HCT116 (cell line): Measurements from ENCODE around the gene SH3YL1. TPM values are rescaled to one million over a fixed set of nuclear protein-coding genes. Genes with fewer than 3 reads are reported as not detected.

ENCODE experiments used
- ATAC-seq: fragments of 200-7000 bp; cut with Tn5 transposase; 2 replicates; pipeline ENCODE4 v1.9.1; 2020; ENCODE audit warnings: mild to moderate bottlenecking, moderate library complexity
- BruUV-seq: library from RNA; stranded (reverse); fragments of 400-500 nt; replicated peaks from 2 replicates; lab custom pipeline; 2021; lab: Mats Ljungman, UMichigan
- CTCF ChIA-PET: fragments of 300-600 bp; sonication (Branson Sonifier 250); formaldehyde crosslinking; loops from one replicate; lab custom pipeline; 2021; ENCODE audit warnings: antibody characterized with exemption; lab: Charles Lee
- POLR2A ChIA-PET: fragments of 300-600, 350-600 bp; sonication (Branson Sonifier 250); formaldehyde crosslinking; loops from one replicate; lab custom pipeline; 2021; ENCODE audit warnings: antibody characterized with exemption; lab: Charles Lee
- RAD21 ChIA-PET, 2 experiments: fragments of 300-600 bp; sonication (Branson Sonifier 250); formaldehyde crosslinking; loops; one replicate each; lab custom pipeline; 2023; ENCODE audit warnings: low total read pairs in 2 of 2; ENCODE audit not compliant: uncharacterized antibody in 2 of 2, unreplicated experiment in 2 of 2, low non-redundant PET in 1 of 2; lab: Charles Lee
- DNase-seq: peaks from one replicate; pipeline ENCODE4 v3.0.0-alpha.2; 2010; ENCODE audit warnings: low read depth, low spot score
- H2AFZ ChIP-seq: fragments of 200-600 bp; shearing (Covaris generic), sonication (generic); 2 replicates; pipeline ENCODE4 v1.6.1; 2017; ENCODE audit warnings: low read depth, mixed run types, mixed read lengths, antibody characterized with exemption, low read length; ENCODE audit not compliant: poor library complexity, severe bottlenecking
- H3K27ac ChIP-seq: 2 replicates; pipeline ENCODE4 v1.5.1; 2012; ENCODE audit warnings: low read depth, low read length
- H3K27me3 ChIP-seq: fragments of 200-600 bp; sonication (generic); 2 replicates; pipeline ENCODE4 v1.6.1; 2016; ENCODE audit warnings: mixed run types, low read length, mixed read lengths; ENCODE audit not compliant: insufficient read depth
- H3K36me3 ChIP-seq, 2 experiments: fragments of 200-500 bp in 1 of 2; fragments of 200-600 bp in 1 of 2; sonication (Bioruptor generic) in 1 of 2; sonication (generic) in 1 of 2; 2 replicates each; pipeline versions ENCODE4 v1.5.1 to v1.6.1; 2014 to 2016; ENCODE audit warnings: low read length in 2 of 2, inconsistent platforms in 1 of 2, mixed read lengths in 1 of 2, mixed run types in 1 of 2; ENCODE audit not compliant: insufficient read depth in 2 of 2, control insufficient read depth in 1 of 2
- H3K4me1 ChIP-seq, 2 experiments: fragments of 200-600 bp in 1 of 2; sonication (generic) in 1 of 2; 2 replicates each; pipeline versions ENCODE4 v1.5.1 to v1.6.1; 2012 to 2017; ENCODE audit warnings: low read length in 2 of 2, inconsistent platforms in 1 of 2, mild to moderate bottlenecking in 1 of 2, mixed read lengths in 1 of 2, mixed run types in 1 of 2, moderate library complexity in 1 of 2; ENCODE audit not compliant: insufficient read depth in 2 of 2, control insufficient read depth in 1 of 2
- H3K4me2 ChIP-seq: fragments of 200-600 bp; sonication (generic); 2 replicates; pipeline ENCODE4 v1.6.1; 2017; ENCODE audit warnings: mixed run types, low read length, mixed read lengths
- H3K4me3 ChIP-seq, 2 experiments: fragments of 200-600 bp in 1 of 2; sonication (generic) in 1 of 2; replicated peaks in 1 of 2; 2 replicates each; pipeline ENCODE4 v1.5.1; 2011 to 2016; ENCODE audit warnings: low read length in 2 of 2, control low read depth in 1 of 2, low read depth in 1 of 2, mild to moderate bottlenecking in 1 of 2, mixed read lengths in 1 of 2, mixed run types in 1 of 2
- H3K79me2 ChIP-seq: fragments of 200-600 bp; sonication (generic); 2 replicates; pipeline ENCODE4 v1.6.1; 2017; ENCODE audit warnings: mild to moderate bottlenecking, mixed run types, low read length, moderate library complexity, mixed read lengths; ENCODE audit not compliant: insufficient read depth
- H3K9ac ChIP-seq: fragments of 200-600 bp; sonication (generic); 2 replicates; pipeline ENCODE4 v1.6.1; 2016; ENCODE audit warnings: low read length, mixed read lengths
- H3K9me2 ChIP-seq: fragments of 200-600 bp; sonication (generic), shearing (Covaris generic); 2 replicates; pipeline ENCODE4 v1.6.1; 2017; ENCODE audit warnings: mixed run types, mild to moderate bottlenecking, moderate library complexity; ENCODE audit not compliant: insufficient read depth
- H3K9me3 ChIP-seq, 2 experiments: fragments of 200-500 bp in 1 of 2; fragments of 200-600 bp in 1 of 2; sonication (Bioruptor generic) in 1 of 2; sonication (generic) in 1 of 2; 2 replicates each; pipeline ENCODE4 v1.6.1; 2014 to 2017; ENCODE audit warnings: low read length in 2 of 2, mixed read lengths in 2 of 2, inconsistent platforms in 1 of 2, low read depth in 1 of 2, mild to moderate bottlenecking in 1 of 2, mixed run types in 1 of 2, moderate library complexity in 1 of 2; ENCODE audit not compliant: control insufficient read depth in 1 of 2, insufficient read depth in 1 of 2
- H4K20me1 ChIP-seq: fragments of 200-600 bp; sonication (generic), shearing (Covaris generic); 2 replicates; pipeline ENCODE4 v1.6.1; 2017; ENCODE audit warnings: mixed run types, mild to moderate bottlenecking, moderate library complexity; ENCODE audit not compliant: insufficient read depth
- ATF3 ChIP-seq: IDR thresholded peaks from 2 replicates; pipeline ENCODE4 v1.6.1; 2012
- CBX3 ChIP-seq: IDR thresholded peaks from 2 replicates; pipeline ENCODE4 v1.6.1; 2012; ENCODE audit warnings: low read depth
- CEBPB ChIP-seq: IDR thresholded peaks from 2 replicates; pipeline ENCODE4 v1.6.1; 2012; ENCODE audit warnings: low read depth
- EGR1 ChIP-seq: IDR thresholded peaks from 2 replicates; pipeline ENCODE4 v1.6.1; 2012; ENCODE audit warnings: low read depth
- EZH2 ChIP-seq: fragments of 200-600 bp; sonication (generic); IDR thresholded peaks from 2 replicates; pipeline ENCODE4 v1.6.1; 2017; ENCODE audit warnings: antibody characterized with exemption, mixed run types
- FOSL1 ChIP-seq: IDR thresholded peaks from 2 replicates; pipeline ENCODE4 v1.6.1; 2012; ENCODE audit warnings: low read depth
- MAX ChIP-seq: IDR thresholded peaks from 2 replicates; pipeline ENCODE4 v1.6.1; 2012
- POLR2A ChIP-seq: IDR thresholded peaks from 2 replicates; pipeline ENCODE4 v1.7.0; 2011; ENCODE audit warnings: borderline replicate concordance; ENCODE audit not compliant: insufficient read depth, insufficient read length; ENCODE audit errors: extremely low read depth
- POLR2AphosphoS5 ChIP-seq: IDR thresholded peaks from 2 replicates; pipeline ENCODE4 v1.6.1; 2011; ENCODE audit warnings: mild to moderate bottlenecking, low read depth, low read length, moderate library complexity
- SIN3A ChIP-seq: IDR thresholded peaks from 2 replicates; pipeline ENCODE4 v1.6.1; 2012; ENCODE audit warnings: low read depth
- SP1 ChIP-seq: IDR thresholded peaks from 2 replicates; pipeline ENCODE4 v1.6.1; 2012; ENCODE audit warnings: low read depth
- SRF ChIP-seq: IDR thresholded peaks from 2 replicates; pipeline ENCODE4 v1.6.1; 2012; ENCODE audit warnings: low read depth
- YY1 ChIP-seq: IDR thresholded peaks from 2 replicates; pipeline ENCODE4 v1.6.1; 2011; ENCODE audit warnings: low read length, low read depth, moderate library complexity, mild to moderate bottlenecking; ENCODE audit not compliant: insufficient replicate concordance; ENCODE audit errors: extremely low read depth
- ZNF274 ChIP-seq: fragments of 200-500 bp; sonication (Bioruptor generic); IDR thresholded peaks from 2 replicates; pipeline ENCODE4 v1.6.1; 2014; ENCODE audit warnings: mild to moderate bottlenecking, low read depth, low read length, inconsistent platforms
- intact Hi-C: fragments of 100-400 bp; cut with micrococcal nuclease; formaldehyde crosslinking; loops from 2 replicates; pipeline ENCODE4 v1.10.0; 2022
- total RNA-seq: library from RNA; stranded (reverse); gene quantifications from one replicate; pipeline ENCODE4 v1.2.1, GENCODE V29; 2021; ENCODE audit not compliant: unreplicated experiment
- TF ChIP-seq, protein P1 (sequence below): IDR thresholded peaks from 2 replicates; pipeline ENCODE4 v1.6.1; 2011; ENCODE audit warnings: mild to moderate bottlenecking, low read length, moderate library complexity; ENCODE audit not compliant: insufficient replicate concordance; ENCODE audit errors: extremely low read depth

SH3YL1 gene
- total RNA-seq, 1 experiment from 2014 or later: 32.8 TPM

DNA sequence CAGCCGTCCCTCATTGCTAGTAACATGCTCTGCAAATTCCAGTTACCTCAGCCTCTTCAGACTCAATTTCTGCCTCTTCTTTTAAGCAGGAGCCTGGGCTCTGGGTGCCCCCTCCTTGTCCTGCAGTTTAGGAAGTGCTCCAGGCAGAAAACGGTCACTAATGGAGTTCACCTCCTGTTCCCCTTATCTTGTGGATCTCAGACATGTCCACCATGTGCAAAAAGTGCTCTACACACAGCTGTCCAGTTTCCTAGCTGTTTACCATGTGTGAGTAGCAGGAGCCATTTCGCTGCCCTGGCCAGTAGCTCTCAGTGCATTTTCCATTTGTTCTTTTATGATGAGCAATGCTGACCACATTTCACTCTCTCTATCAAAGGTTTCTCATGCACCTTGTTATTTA, 4.9 kb downstream of the SH3YL1 start:
- no peak overlapping the region for H3K4me2 ChIP-seq
- peaks cover 11% of the 10 kb centered on the region for H3K79me2 ChIP-seq
- H3K9me2 ChIP-seq: no peaks in the 10 kb centered on the region
- POLR2A ChIA-PET: no interaction called here
- no peak overlapping the region for H3K4me3 ChIP-seq
- no peak overlapping the region for H3K9ac ChIP-seq
- no peak overlapping the region for H2AFZ ChIP-seq
- ATAC-seq (no peak), DNase-seq (no peak)
- no TSS peak for BruUV-seq
- RAD21 ChIA-PET: no interaction called here
- CTCF ChIA-PET: interaction anchor here (1.3 kb wide), 1 partner anchor 13 kb away, joined by 4 read pairs; no protein-coding TSS in a partner anchor
- no peaks in the 10 kb centered on the region for H3K36me3 ChIP-seq
- no peaks in the 10 kb centered on the region for H3K27me3 ChIP-seq
- TF ChIP-seq ATF3 (no peak), EZH2 (no peak), FOSL1 (no peak), CEBPB (no peak), ZNF274 (no peak), YY1 (no peak), MAX (no peak), SRF (no peak), CBX3 (no peak), POLR2AphosphoS5 (no peak), SP1 (no peak), POLR2A (no peak), EGR1 (no peak), SIN3A (no peak)
- TF ChIP-seq, protein P1, sequence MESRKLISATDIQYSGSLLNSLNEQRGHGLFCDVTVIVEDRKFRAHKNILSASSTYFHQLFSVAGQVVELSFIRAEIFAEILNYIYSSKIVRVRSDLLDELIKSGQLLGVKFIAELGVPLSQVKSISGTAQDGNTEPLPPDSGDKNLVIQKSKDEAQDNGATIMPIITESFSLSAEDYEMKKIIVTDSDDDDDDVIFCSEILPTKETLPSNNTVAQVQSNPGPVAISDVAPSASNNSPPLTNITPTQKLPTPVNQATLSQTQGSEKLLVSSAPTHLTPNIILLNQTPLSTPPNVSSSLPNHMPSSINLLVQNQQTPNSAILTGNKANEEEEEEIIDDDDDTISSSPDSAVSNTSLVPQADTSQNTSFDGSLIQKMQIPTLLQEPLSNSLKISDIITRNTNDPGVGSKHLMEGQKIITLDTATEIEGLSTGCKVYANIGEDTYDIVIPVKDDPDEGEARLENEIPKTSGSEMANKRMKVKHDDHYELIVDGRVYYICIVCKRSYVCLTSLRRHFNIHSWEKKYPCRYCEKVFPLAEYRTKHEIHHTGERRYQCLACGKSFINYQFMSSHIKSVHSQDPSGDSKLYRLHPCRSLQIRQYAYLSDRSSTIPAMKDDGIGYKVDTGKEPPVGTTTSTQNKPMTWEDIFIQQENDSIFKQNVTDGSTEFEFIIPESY: no peak
- intact Hi-C loops: no loop called here
- H3K9me3 ChIP-seq: peaks cover 8 to 14% of the 10 kb centered on the region in 2 experiments; a peak in 3 of 4 replicates
- no peak overlapping the region for H3K27ac ChIP-seq
- H3K4me1 ChIP-seq: peaks cover 4 to 11% of the 10 kb centered on the region in 2 experiments; a peak in 3 of 4 replicates
- no peaks in the 10 kb centered on the region for H4K20me1 ChIP-seq
